ENCODE results near the gene RAPSN.

- TF ChIP-seq CTCF (IDR thresholded peaks at IDR 0.05) (no peak), EZH2 (IDR thresholded peaks at IDR 0.05; ENCODE audit: borderline replicate concordance, insufficient read depth, low read depth, low read length, poor library complexity, severe bottlenecking) (no peak)
These were observed 17.3 kb upstream of the RAPSN start for GRCh38 chr11:47466201-47466600.
